Uterus (tissue), 4 donors: ENCODE results near the gene USP11. TPM values are rescaled to one million over a fixed set of nuclear protein-coding genes. Genes with fewer than 3 reads are reported as not detected.

Experiments
- DNase-seq, 2 donors: peaks; one replicate each; pipeline ENCODE4 v3.0.0-alpha.2; 2019 to 2020
- H3K27ac ChIP-seq, 2 donors: fragments of 200-600 bp; sonication (generic); 1 replicate in 1 of 2; 2 replicates in 1 of 2; pipeline ENCODE4 v1.5.1; 2016 to 2018
- H3K27me3 ChIP-seq, 2 donors: fragments of 200-600 bp; sonication (generic); one replicate each; pipeline ENCODE4 v1.5.1; 2018 to 2019; ENCODE audit warnings: control low read depth in 1 of 2
- H3K36me3 ChIP-seq, 2 donors: fragments of 200-600 bp; sonication (generic); one replicate each; pipeline ENCODE4 v1.5.1; 2019; ENCODE audit warnings: control low read depth in 1 of 2
- H3K4me1 ChIP-seq, 2 donors: fragments of 200-600 bp; sonication (generic); one replicate each; pipeline ENCODE4 v1.5.1; 2018 to 2019; ENCODE audit warnings: control low read depth in 1 of 2
- H3K4me3 ChIP-seq, 2 donors: fragments of 200-600 bp; sonication (generic); 1 replicate in 1 of 2; 2 replicates in 1 of 2; pipeline ENCODE4 v1.5.1; 2018 to 2019; ENCODE audit warnings: mild to moderate bottlenecking in 1 of 2
- H3K9me3 ChIP-seq, 2 donors: fragments of 200-600 bp; sonication (generic); one replicate each; pipeline ENCODE4 v1.5.1; 2019; ENCODE audit warnings: control low read depth in 1 of 2
- CTCF ChIP-seq, 4 experiments: fragments of 200-600 bp in 2 of 4; fragments of 450-650 bp in 2 of 4; sonication (generic) in 2 of 4; IDR thresholded peaks; one replicate each; pipeline ENCODE4 v1.5.1; 2016 to 2019; ENCODE audit warnings: antibody characterized with exemption in 4 of 4, mild to moderate bottlenecking in 2 of 4, moderate library complexity in 1 of 4
- POLR2A ChIP-seq, 2 donors: fragments of 450-650 bp; IDR thresholded peaks; one replicate each; pipeline ENCODE4 v1.6.1; 2016; ENCODE audit warnings: antibody characterized with exemption in 2 of 2, mild to moderate bottlenecking in 1 of 2, moderate library complexity in 1 of 2
- intact Hi-C: fragments of 100-400 bp; cut with DNase I; formaldehyde crosslinking; loops from one replicate; pipeline ENCODE4 v1.15.1; 2023; ENCODE audit warnings: low total_unique reads
- total RNA-seq, 4 donors: library from RNA; depleted of rRNA in 3 of 4; stranded (reverse); fragments of >200 nt in 3 of 4; gene quantifications; one replicate each; pipeline versions ENCODE4 v1.1.0 to v1.2.4, GENCODE V29; 2014 to 2023
- donor health status: DM: yes; HTN: yes; CAD: no.

USP11 gene
- total RNA-seq, 4 donors from 2014 or later = 53.2 to 181 (median 135) TPM

DNA sequence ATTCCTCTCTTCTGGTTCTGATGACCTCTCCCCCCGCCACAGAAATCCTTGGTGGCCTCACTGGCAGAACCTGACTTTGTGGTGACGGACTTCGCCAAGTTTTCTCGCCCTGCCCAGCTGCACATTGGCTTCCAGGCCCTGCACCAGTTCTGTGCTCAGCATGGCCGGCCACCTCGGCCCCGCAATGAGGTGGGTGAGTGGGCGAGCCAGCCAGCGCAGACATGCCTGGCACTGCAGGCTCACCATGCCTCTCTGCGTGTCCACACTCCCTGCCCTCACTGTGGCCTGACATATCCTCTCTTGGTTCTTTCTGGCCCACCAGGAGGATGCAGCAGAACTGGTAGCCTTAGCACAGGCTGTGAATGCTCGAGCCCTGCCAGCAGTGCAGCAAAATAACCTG lies 30.5 kb upstream of the USP11 start:
- H3K9me3 ChIP-seq = no peaks in the 10 kb centered on the region
- no peaks in the 10 kb centered on the region for H3K27me3 ChIP-seq
- H3K4me1 ChIP-seq = no peaks in the 10 kb centered on the region
- no peak overlapping the region for H3K27ac ChIP-seq
- no peak for TF ChIP-seq CTCF (IDR thresholded peaks at IDR 0.05)
- TF ChIP-seq POLR2A (IDR thresholded peaks at IDR 0.05) = no peak
- H3K36me3 ChIP-seq = no peaks in the 10 kb centered on the region
- DNase-seq = no peak
- no peak overlapping the region for H3K4me3 ChIP-seq
- intact Hi-C loops = no loop called here

DNA sequence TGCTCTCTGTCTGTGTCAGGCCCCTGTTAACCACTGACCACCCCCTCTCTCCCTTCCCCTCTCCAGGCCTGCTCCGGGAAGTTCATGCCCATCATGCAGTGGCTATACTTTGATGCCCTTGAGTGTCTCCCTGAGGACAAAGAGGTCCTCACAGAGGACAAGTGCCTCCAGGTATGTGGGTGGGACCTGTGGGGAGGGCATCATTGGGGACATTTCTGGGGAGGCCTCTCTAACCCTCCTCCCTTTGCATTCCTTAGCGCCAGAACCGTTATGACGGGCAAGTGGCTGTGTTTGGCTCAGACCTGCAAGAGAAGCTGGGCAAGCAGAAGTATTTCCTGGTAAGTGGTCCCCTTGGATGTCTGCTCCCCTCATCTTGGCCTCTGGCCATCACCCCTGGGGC lies 29.9 kb upstream of the USP11 start:
- intact Hi-C loops = no loop called here
- H3K36me3 ChIP-seq = no peaks in the 10 kb centered on the region

DNA sequence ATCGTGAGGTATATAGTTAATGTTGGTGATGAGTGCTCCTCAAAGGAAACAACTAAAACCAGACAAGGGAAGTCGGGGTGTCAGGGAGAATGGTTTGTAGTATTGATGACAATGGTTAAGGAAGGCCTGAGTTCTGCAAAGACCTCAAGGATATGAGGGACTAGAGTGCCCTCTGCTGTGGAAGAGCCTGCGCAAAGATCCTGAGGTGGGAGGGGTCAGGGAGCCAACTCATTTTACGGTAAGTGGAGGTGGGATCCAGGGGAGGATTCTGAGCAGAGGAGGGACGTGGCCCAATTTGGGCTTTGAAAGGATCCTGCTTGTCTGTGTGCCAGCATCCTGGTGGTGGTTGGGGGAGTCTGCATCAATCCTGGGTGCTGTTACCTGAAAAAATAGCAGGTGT lies 27.8 kb upstream of the USP11 start:
- Histone ChIP-seq H3K4me3 (no peak overlapping the region), H3K27me3 (no peaks in the 10 kb centered on the region), H3K27ac (no peak overlapping the region), H3K4me1 (no peaks in the 10 kb centered on the region), H3K9me3 (no peaks in the 10 kb centered on the region), H3K36me3 (no peaks in the 10 kb centered on the region)
- no peak for DNase-seq
- intact Hi-C loops = no loop called here
- no peak for TF ChIP-seq POLR2A (IDR thresholded peaks at IDR 0.05)
- no peak for TF ChIP-seq CTCF (IDR thresholded peaks at IDR 0.05)

More for the DNA sequence above, 29.9 kb upstream of the USP11 start:
- no peaks in the 10 kb centered on the region for H3K9me3 ChIP-seq
- H3K27ac ChIP-seq = no peak overlapping the region
- no peaks in the 10 kb centered on the region for H3K27me3 ChIP-seq
- TF ChIP-seq POLR2A (IDR thresholded peaks at IDR 0.05) (no peak), CTCF (IDR thresholded peaks at IDR 0.05) (no peak)
- DNase-seq = no peak
- H3K4me1 ChIP-seq = no peaks in the 10 kb centered on the region
- H3K4me3 ChIP-seq = no peak overlapping the region

- intact Hi-C loops = no loop called here
- no peaks in the 10 kb centered on the region for H3K27me3 ChIP-seq
- no peak for DNase-seq
Measured at GRCh38 chrX:47206316-47206715, 26.5 kb upstream of the USP11 start.

DNA sequence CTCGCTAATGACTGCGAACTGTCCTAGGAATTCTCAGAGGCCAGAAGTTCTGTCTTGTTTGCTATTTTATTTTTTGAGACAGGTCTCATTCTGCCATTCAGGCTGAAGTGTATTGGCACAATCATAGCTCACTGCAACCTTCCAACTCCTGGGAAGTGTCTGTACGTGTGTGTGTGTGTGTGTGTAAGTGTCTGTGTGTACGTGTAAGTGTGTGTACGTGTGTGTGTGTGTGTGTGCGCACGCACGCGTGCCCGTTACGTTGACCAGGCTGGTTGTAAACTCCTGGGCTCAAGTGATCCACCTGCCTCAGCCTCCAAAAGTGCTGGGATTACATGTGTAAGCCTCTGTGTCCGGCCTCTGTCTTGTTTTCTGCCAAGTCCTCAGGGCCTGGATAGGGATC lies 24.7 kb upstream of the USP11 start:
- Histone ChIP-seq H3K27ac (no peak overlapping the region), H3K9me3 (no peaks in the 10 kb centered on the region), H3K4me1 (no peaks in the 10 kb centered on the region), H3K4me3 (no peak overlapping the region), H3K36me3 (no peaks in the 10 kb centered on the region), H3K27me3 (no peaks in the 10 kb centered on the region)
- no peak for DNase-seq
- intact Hi-C loops = no loop called here
- TF ChIP-seq POLR2A (IDR thresholded peaks at IDR 0.05) = no peak
- TF ChIP-seq CTCF (IDR thresholded peaks at IDR 0.05) = no peak

More at GRCh38 chrX:47206316-47206715, 26.5 kb upstream of the USP11 start:
- H3K36me3 ChIP-seq = no peaks in the 10 kb centered on the region
- no peak overlapping the region for H3K4me3 ChIP-seq
- no peaks in the 10 kb centered on the region for H3K4me1 ChIP-seq
- TF ChIP-seq POLR2A (IDR thresholded peaks at IDR 0.05) (no peak), CTCF (IDR thresholded peaks at IDR 0.05) (no peak)
- no peaks in the 10 kb centered on the region for H3K9me3 ChIP-seq
- H3K27ac ChIP-seq = no peak overlapping the region
